ES-I3 (cell line): ENCODE data around the gene BEX3.

Experiments used
- H3K36me3 ChIP-seq: 2 replicates; pipeline ENCODE4 v1.6.1; 2013; ENCODE audit warnings: mild to moderate bottlenecking, low read length, control low read depth, moderate library complexity; ENCODE audit not compliant: insufficient read depth
- H3K4me1 ChIP-seq: 2 replicates; pipeline ENCODE4 v1.6.1; 2013; ENCODE audit warnings: mild to moderate bottlenecking, control low read depth, low read length; ENCODE audit not compliant: insufficient read depth
- H3K9ac ChIP-seq: 2 replicates; pipeline ENCODE4 v1.6.1; 2013; ENCODE audit warnings: low read depth, mild to moderate bottlenecking, low read length, moderate library complexity
- H3K9me3 ChIP-seq: 2 replicates; pipeline ENCODE4 v1.6.1; 2013; ENCODE audit warnings: mild to moderate bottlenecking, low read length, moderate library complexity; ENCODE audit not compliant: control insufficient read depth, insufficient read depth

The BEX3 gene

GRCh38 chrX:103423955-103424638 lies 47.8 kb downstream of the BEX3 start:
- Histone ChIP-seq H3K4me1 (peaks cover 23% of the 10 kb centered on the region), H3K9me3 (no peaks in the 10 kb centered on the region), H3K9ac (no peak overlapping the region; the same call in 1 of the 2 replicates), H3K36me3 (peaks cover 3% of the 10 kb centered on the region; the same call in 1 of the 2 replicates)
